SK-N-SH (cell line): ENCODE measurements around the gene VAMP1. TPM values are rescaled to one million over a fixed set of nuclear protein-coding genes. Genes with fewer than 3 reads are reported as not detected.

Source experiments
- CTCF ChIA-PET: fragments of 300-600, 350-600 bp; formaldehyde crosslinking; extraction: SDS; loops from one replicate; lab custom pipeline; 2021; lab: Yijun Ruan, JAX
- POLR2A ChIA-PET: fragments of 350-600 bp; sonication (Branson Sonifier 250); formaldehyde crosslinking; extraction: SDS; loops from one replicate; lab custom pipeline; 2020; ENCODE audit warnings: antibody characterized with exemption, inconsistent platforms; lab: Yijun Ruan, JAX
- DNase-seq: peaks from one replicate; pipeline ENCODE4 v3.0.0; 2012
- H2AFZ ChIP-seq: fragments of 200-600 bp; sonication (generic); 2 replicates; pipeline ENCODE4 v1.8.1; 2016; ENCODE audit warnings: antibody characterized with exemption, mild to moderate bottlenecking, low read depth
- H3F3A ChIP-seq: fragments of 200-600 bp; sonication (generic); replicated peaks from 2 replicates; pipeline ENCODE3; 2016; ENCODE audit warnings: antibody characterized with exemption, mild to moderate bottlenecking; ENCODE audit not compliant: insufficient read depth
- H3K27ac ChIP-seq, 2 experiments: fragments of 200-500 bp in 1 of 2; fragments of 200-600 bp in 1 of 2; sonication (Bioruptor generic) in 1 of 2; sonication (generic), shearing (Covaris generic) in 1 of 2; 2 replicates each; pipeline versions ENCODE4 v1.5.1 to v1.6.1; 2014 to 2016; ENCODE audit warnings: low read depth in 2 of 2, inconsistent platforms in 1 of 2, low read length in 1 of 2, mild to moderate bottlenecking in 1 of 2, mixed read lengths in 1 of 2
- H3K27me3 ChIP-seq: fragments of 200-600 bp; sonication (generic), shearing (Covaris generic); 2 replicates; pipeline ENCODE4 v1.6.1; 2016; ENCODE audit warnings: mixed run types; ENCODE audit not compliant: insufficient read depth
- H3K36me3 ChIP-seq, 2 experiments: fragments of 200-500 bp in 1 of 2; fragments of 200-600 bp in 1 of 2; sonication (Bioruptor generic) in 1 of 2; sonication (generic) in 1 of 2; replicated peaks in 1 of 2; 2 replicates each; pipeline versions ENCODE3 to v1.5.1; 2014 to 2016; ENCODE audit warnings: low read length in 1 of 2, mild to moderate bottlenecking in 1 of 2; ENCODE audit not compliant: insufficient read depth in 2 of 2, control insufficient read depth in 1 of 2
- H3K4me1 ChIP-seq, 2 experiments: fragments of 200-500 bp in 1 of 2; fragments of 200-600 bp in 1 of 2; sonication (Bioruptor generic) in 1 of 2; sonication (generic), shearing (Covaris generic) in 1 of 2; 2 replicates each; pipeline versions ENCODE4 v1.5.1 to v1.6.1; 2014 to 2016; ENCODE audit warnings: low read depth in 1 of 2, low read length in 1 of 2, mixed run types in 1 of 2; ENCODE audit not compliant: insufficient read depth in 2 of 2, control insufficient read depth in 1 of 2
- H3K4me2 ChIP-seq: fragments of 200-600 bp; sonication (generic), shearing (Covaris generic); 2 replicates; pipeline ENCODE4 v1.6.1; 2017; ENCODE audit warnings: mixed run types
- H3K4me3 ChIP-seq, 2 experiments: fragments of 200-500 bp in 1 of 2; fragments of 200-600 bp in 1 of 2; sonication (Bioruptor generic) in 1 of 2; sonication (generic), shearing (Covaris generic) in 1 of 2; 2 replicates each; pipeline versions ENCODE4 v1.5.1 to v1.8.1; 2014 to 2016; ENCODE audit warnings: low read depth in 2 of 2, inconsistent platforms in 1 of 2, low read length in 1 of 2, mild to moderate bottlenecking in 1 of 2, mixed read lengths in 1 of 2, moderate library complexity in 1 of 2
- H3K79me2 ChIP-seq: fragments of 200-600 bp; sonication (generic); 2 replicates; pipeline ENCODE4 v1.8.1; 2017; ENCODE audit warnings: mild to moderate bottlenecking; ENCODE audit not compliant: insufficient read depth
- H3K9ac ChIP-seq: fragments of 200-600 bp; sonication (generic); 2 replicates; pipeline ENCODE4 v1.6.1; 2017; ENCODE audit warnings: mixed run types
- H3K9me2 ChIP-seq: fragments of 200-600 bp; sonication (generic); 2 replicates; pipeline ENCODE4 v1.6.1; 2017; ENCODE audit warnings: mixed run types
- H3K9me3 ChIP-seq: fragments of 200-600 bp; sonication (generic); 2 replicates; pipeline ENCODE4 v1.6.1; 2017; ENCODE audit warnings: mixed run types, mild to moderate bottlenecking, moderate library complexity
- H4K20me1 ChIP-seq: fragments of 200-600 bp; sonication (generic); 2 replicates; pipeline ENCODE4 v1.6.1; 2017; ENCODE audit warnings: mild to moderate bottlenecking, mixed run types; ENCODE audit not compliant: insufficient read depth
- CHD2 ChIP-seq: fragments of 150-350 bp; IDR thresholded peaks from 2 replicates; pipeline ENCODE4 v1.6.1; 2018; ENCODE audit warnings: low read length; ENCODE audit not compliant: partially characterized antibody
- ELF1 ChIP-seq: IDR thresholded peaks from 2 replicates; pipeline ENCODE4 v1.4.0; 2012
- EP300 ChIP-seq, 2 experiments: IDR thresholded peaks; 2 replicates each; pipeline versions ENCODE4 v1.4.0 to v1.6.1; 2012; ENCODE audit warnings: borderline replicate concordance in 1 of 2, low read depth in 1 of 2, low read length in 1 of 2
- FOSL2 ChIP-seq: IDR thresholded peaks from 2 replicates; pipeline ENCODE4 v1.4.0; 2012; ENCODE audit warnings: low read depth, mild to moderate bottlenecking, moderate library complexity, borderline replicate concordance
- FOXM1 ChIP-seq: IDR thresholded peaks from 2 replicates; pipeline ENCODE4 v1.4.0; 2012; ENCODE audit warnings: low read depth, mild to moderate bottlenecking
- MEF2A ChIP-seq: IDR thresholded peaks from 2 replicates; pipeline ENCODE4 v1.4.0; 2012; ENCODE audit warnings: low read depth, borderline replicate concordance
- NFIC ChIP-seq: IDR thresholded peaks from 2 replicates; pipeline ENCODE4 v1.4.0; 2012; ENCODE audit warnings: borderline replicate concordance
- NRF1 ChIP-seq: IDR thresholded peaks from 2 replicates; pipeline ENCODE4 v1.6.1; 2012; ENCODE audit warnings: low read depth, mild to moderate bottlenecking, low read length
- RAD21 ChIP-seq: IDR thresholded peaks from 2 replicates; pipeline ENCODE4 v1.6.1; 2012; ENCODE audit warnings: mild to moderate bottlenecking, low read length
- RXRA ChIP-seq: IDR thresholded peaks from 2 replicates; pipeline ENCODE4 v1.4.0; 2012; ENCODE audit warnings: low read depth, mild to moderate bottlenecking, borderline replicate concordance
- SIN3A ChIP-seq: IDR thresholded peaks from 2 replicates; pipeline ENCODE4 v1.6.1; 2012; ENCODE audit warnings: low read depth, mild to moderate bottlenecking, low read length, moderate library complexity, borderline replicate concordance
- SMC3 ChIP-seq: IDR thresholded peaks from 2 replicates; pipeline ENCODE4 v1.6.1; 2012; ENCODE audit warnings: low read depth, low read length, improper control_type of control experiment
- TAF1 ChIP-seq: IDR thresholded peaks from 2 replicates; pipeline ENCODE4 v1.6.1; 2012; ENCODE audit warnings: low read depth, mild to moderate bottlenecking, low read length, moderate library complexity, borderline replicate concordance
- TCF12 ChIP-seq: IDR thresholded peaks from 2 replicates; pipeline ENCODE4 v1.4.0; 2012
- WGBS: methylation state at CpG from one replicate; pipeline ENCODE4 v1.1.6; 2017; ENCODE audit warnings: low lambda C conversion rate; 5-methylcytosine and 5-hydroxymethylcytosine counted together
- polyA plus RNA-seq, 3 experiments: library from polyadenylated mRNA; depleted of rRNA; stranded (reverse); fragments of >200 nt; gene quantifications; 2 replicates each; pipeline ENCODE4 v1.2.3, GENCODE V29; 2012
- TF ChIP-seq, protein P1 (sequence below): fragments of 150-350 bp; IDR thresholded peaks from 2 replicates; pipeline ENCODE4 v1.6.1; 2017; ENCODE audit warnings: antibody characterized with exemption, low read length, low read depth, borderline replicate concordance
- TF ChIP-seq, protein P2 (sequence below): IDR thresholded peaks from 2 replicates; pipeline ENCODE4 v1.4.0; 2012; ENCODE audit warnings: low read depth, borderline replicate concordance
- TF ChIP-seq, protein P3 (sequence below): IDR thresholded peaks from 2 replicates; pipeline ENCODE4; 2012
- TF ChIP-seq, protein P4 (sequence below): IDR thresholded peaks from 2 replicates; pipeline ENCODE4 v1.4.0; 2012; ENCODE audit warnings: low read depth
- TF ChIP-seq, protein P5 (sequence below): fragments of 200-600 bp; sonication (generic); IDR thresholded peaks from 2 replicates; pipeline ENCODE4 v1.6.1; 2017; ENCODE audit warnings: antibody characterized with exemption, mild to moderate bottlenecking, moderate library complexity
- TF ChIP-seq, protein P6 (sequence below): fragments of 150-350 bp; IDR thresholded peaks from 2 replicates; pipeline ENCODE4 v1.6.1; 2016; ENCODE audit warnings: mild to moderate bottlenecking, low read depth, low read length

VAMP1 gene
- polyA plus RNA-seq, 1 of the 3 experiments (the other 2 are of a cell fraction) = 36.8 TPM

DNA sequence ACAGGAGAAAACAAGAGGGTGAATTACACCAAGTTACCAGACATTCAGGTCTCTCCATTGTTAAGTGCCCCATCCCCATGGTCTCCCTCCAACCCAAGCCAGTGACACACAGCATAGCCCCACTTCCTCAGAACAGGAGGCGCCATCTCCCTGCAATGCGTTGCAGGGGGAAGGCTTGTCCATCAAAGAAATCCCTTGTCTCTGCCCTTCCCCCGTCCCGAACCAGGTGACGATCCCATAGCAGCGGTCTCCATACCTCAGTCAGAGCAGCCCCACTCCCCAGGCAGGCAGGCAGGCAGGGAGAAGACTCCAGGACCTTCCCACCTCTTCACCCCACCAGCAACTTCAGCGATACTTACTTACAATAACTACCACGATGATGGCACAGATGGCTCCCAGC, 5.9 kb downstream of the VAMP1 start:
- WGBS = 89% methylated on average over 5 of the region's 8 CpGs
- DNase-seq = no peak
- H3K4me1 ChIP-seq = peaks cover 0 to 5% of the 10 kb centered on the region in 2 experiments; a peak in 2 of 4 replicates
- ChIA-PET POLR2A (no interaction called here), CTCF (interaction anchor here (0.8 to 2.3 kb wide), 27 partner anchors 7 to 476 kb away, joined by 3 to 91 read pairs (median 7); partner anchors contain the start of genes CD27, COPS7A, MRPL51 and TAPBPL)
- no peaks in the 10 kb centered on the region for H3K9me3 ChIP-seq
- TF ChIP-seq EP300 (IDR thresholded peaks at IDR 0.05; ENCODE audit: borderline replicate concordance in 1 of 2, low read depth in 1 of 2, low read length in 1 of 2) (no peak), SIN3A (no peak), FOSL2 (no peak), TCF12 (no peak), ELF1 (no peak), CHD2 (no peak), RXRA (no peak), NRF1 (no peak), SMC3 (no peak), RAD21 (no peak), MEF2A (no peak), NFIC (no peak), TAF1 (no peak), FOXM1 (no peak)
- TF ChIP-seq, protein P1, sequence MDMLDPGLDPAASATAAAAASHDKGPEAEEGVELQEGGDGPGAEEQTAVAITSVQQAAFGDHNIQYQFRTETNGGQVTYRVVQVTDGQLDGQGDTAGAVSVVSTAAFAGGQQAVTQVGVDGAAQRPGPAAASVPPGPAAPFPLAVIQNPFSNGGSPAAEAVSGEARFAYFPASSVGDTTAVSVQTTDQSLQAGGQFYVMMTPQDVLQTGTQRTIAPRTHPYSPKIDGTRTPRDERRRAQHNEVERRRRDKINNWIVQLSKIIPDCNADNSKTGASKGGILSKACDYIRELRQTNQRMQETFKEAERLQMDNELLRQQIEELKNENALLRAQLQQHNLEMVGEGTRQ = no peak
- TF ChIP-seq, protein P2, sequence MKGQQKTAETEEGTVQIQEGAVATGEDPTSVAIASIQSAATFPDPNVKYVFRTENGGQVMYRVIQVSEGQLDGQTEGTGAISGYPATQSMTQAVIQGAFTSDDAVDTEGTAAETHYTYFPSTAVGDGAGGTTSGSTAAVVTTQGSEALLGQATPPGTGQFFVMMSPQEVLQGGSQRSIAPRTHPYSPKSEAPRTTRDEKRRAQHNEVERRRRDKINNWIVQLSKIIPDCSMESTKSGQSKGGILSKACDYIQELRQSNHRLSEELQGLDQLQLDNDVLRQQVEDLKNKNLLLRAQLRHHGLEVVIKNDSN = no peak
- TF ChIP-seq, protein P3, sequence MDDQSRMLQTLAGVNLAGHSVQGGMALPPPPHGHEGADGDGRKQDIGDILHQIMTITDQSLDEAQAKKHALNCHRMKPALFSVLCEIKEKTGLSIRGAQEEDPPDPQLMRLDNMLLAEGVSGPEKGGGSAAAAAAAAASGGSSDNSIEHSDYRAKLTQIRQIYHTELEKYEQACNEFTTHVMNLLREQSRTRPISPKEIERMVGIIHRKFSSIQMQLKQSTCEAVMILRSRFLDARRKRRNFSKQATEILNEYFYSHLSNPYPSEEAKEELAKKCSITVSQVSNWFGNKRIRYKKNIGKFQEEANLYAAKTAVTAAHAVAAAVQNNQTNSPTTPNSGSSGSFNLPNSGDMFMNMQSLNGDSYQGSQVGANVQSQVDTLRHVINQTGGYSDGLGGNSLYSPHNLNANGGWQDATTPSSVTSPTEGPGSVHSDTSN = no peak
- TF ChIP-seq, protein P4, sequence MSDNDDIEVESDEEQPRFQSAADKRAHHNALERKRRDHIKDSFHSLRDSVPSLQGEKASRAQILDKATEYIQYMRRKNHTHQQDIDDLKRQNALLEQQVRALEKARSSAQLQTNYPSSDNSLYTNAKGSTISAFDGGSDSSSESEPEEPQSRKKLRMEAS = no peak
- TF ChIP-seq, protein P5, sequence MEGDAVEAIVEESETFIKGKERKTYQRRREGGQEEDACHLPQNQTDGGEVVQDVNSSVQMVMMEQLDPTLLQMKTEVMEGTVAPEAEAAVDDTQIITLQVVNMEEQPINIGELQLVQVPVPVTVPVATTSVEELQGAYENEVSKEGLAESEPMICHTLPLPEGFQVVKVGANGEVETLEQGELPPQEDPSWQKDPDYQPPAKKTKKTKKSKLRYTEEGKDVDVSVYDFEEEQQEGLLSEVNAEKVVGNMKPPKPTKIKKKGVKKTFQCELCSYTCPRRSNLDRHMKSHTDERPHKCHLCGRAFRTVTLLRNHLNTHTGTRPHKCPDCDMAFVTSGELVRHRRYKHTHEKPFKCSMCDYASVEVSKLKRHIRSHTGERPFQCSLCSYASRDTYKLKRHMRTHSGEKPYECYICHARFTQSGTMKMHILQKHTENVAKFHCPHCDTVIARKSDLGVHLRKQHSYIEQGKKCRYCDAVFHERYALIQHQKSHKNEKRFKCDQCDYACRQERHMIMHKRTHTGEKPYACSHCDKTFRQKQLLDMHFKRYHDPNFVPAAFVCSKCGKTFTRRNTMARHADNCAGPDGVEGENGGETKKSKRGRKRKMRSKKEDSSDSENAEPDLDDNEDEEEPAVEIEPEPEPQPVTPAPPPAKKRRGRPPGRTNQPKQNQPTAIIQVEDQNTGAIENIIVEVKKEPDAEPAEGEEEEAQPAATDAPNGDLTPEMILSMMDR = no peak
- TF ChIP-seq, protein P6, sequence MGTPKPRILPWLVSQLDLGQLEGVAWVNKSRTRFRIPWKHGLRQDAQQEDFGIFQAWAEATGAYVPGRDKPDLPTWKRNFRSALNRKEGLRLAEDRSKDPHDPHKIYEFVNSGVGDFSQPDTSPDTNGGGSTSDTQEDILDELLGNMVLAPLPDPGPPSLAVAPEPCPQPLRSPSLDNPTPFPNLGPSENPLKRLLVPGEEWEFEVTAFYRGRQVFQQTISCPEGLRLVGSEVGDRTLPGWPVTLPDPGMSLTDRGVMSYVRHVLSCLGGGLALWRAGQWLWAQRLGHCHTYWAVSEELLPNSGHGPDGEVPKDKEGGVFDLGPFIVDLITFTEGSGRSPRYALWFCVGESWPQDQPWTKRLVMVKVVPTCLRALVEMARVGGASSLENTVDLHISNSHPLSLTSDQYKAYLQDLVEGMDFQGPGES = no peak
- H4K20me1 ChIP-seq = no peaks in the 10 kb centered on the region
- peaks cover 41 to 45% of the 10 kb centered on the region in 2 experiments for H3K36me3 ChIP-seq
- H3K27me3 ChIP-seq = no peaks in the 10 kb centered on the region
- no peaks in the 10 kb centered on the region for H3F3A ChIP-seq
- H3K9ac ChIP-seq = no peak overlapping the region
- no peak overlapping the region for H2AFZ ChIP-seq
- no peak overlapping the region for H3K4me3 ChIP-seq
- H3K9me2 ChIP-seq = no peaks in the 10 kb centered on the region
- H3K27ac ChIP-seq = no peak overlapping the region
- peaks cover 30% of the 10 kb centered on the region for H3K79me2 ChIP-seq
- H3K4me2 ChIP-seq = no peak overlapping the region
